Mucosa of descending colon (tissue), 3 donors: ENCODE results near the gene GAA. TPM values are rescaled to one million over a fixed set of nuclear protein-coding genes. Genes with fewer than 3 reads are reported as not detected.

Experiments
- ATAC-seq: fragments of 200-7000 bp; cut with Tn5 transposase; one replicate; pipeline ENCODE4 v1.9.1; 2020; ENCODE audit warnings: mild to moderate bottlenecking, moderate library complexity
- DNase-seq, 3 donors: peaks; one replicate each; pipeline ENCODE4 v3.0.0-alpha.2; 2020
- H3K36me3 ChIP-seq: fragments of 200-600 bp; one replicate; pipeline ENCODE4 v1.8.0; 2021; ENCODE audit warnings: low read depth, mild to moderate bottlenecking
- H3K4me1 ChIP-seq: fragments of 200-600 bp; one replicate; pipeline ENCODE4 v1.8.0; 2021; ENCODE audit warnings: low read depth, mild to moderate bottlenecking
- H3K4me3 ChIP-seq: fragments of 200-600 bp; one replicate; pipeline ENCODE4 v1.8.0; 2021; ENCODE audit warnings: mild to moderate bottlenecking
- H3K9me3 ChIP-seq: fragments of 200-600 bp; one replicate; pipeline ENCODE4 v1.8.0; 2021; ENCODE audit warnings: mild to moderate bottlenecking
- intact Hi-C, 2 donors: fragments of 100-400 bp; cut with DNase I in 1 of 2; cut with micrococcal nuclease in 1 of 2; formaldehyde crosslinking; loops; one replicate each; pipeline versions ENCODE4 v1.11.0 to v1.11.1; 2022; cut with DNase I, micrococcal nuclease
- microRNA-seq: library from miRNA; unstranded; fragments of <30 nt; microRNA quantifications from one replicate; pipeline ENCODE4, GENCODE V29; 2019
- total RNA-seq, 3 donors: library from RNA; stranded (reverse); fragmentation: NEBNext Ultra II Directional in 2 of 3; extraction: Animal tissue kit (Norgen Biotek cat#: 25700) in 2 of 3; gene quantifications; one replicate each; pipeline versions ENCODE4 v1.2.1 to v1.2.4, GENCODE V29; 2021 to 2023
- TF ChIP-seq, protein P1 (sequence below): fragments of 200-600 bp; IDR thresholded peaks from one replicate; pipeline ENCODE4 v1.8.0; 2022; ENCODE audit warnings: antibody characterized with exemption, mild to moderate bottlenecking
- donor health status: DM: no; HTN: no; CAD: no; lungs with moderate emphysema.
- donor health status: DM: no; HTN: no; CAD: no.
- donor health status: DM: no; HTN: yes; CAD: no.

GAA gene
- total RNA-seq, 3 donors from 2014 or later, result 23.4 to 50.0 (median 49.3) TPM

DNA sequence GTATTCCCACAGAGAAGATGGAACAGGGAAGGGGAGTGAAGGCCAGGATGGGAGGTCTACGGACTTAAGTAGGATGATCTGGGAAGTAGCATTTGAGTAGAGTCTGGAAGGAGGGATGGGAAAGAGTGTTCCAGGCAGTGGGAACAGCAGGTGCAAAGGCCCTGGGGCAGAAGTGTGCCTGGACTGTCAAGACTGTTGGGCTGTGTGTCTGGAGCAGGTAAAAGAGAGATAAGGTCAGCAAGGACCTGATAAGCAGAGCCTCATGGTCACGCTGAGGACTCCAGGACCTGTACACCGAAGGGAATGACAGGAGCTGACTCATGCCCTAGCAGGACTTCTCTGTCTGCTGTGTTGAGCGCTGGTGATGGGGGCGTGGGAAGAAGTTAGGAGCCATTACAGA, 67.7 kb downstream of the GAA start:
- DNase-seq (no peak), ATAC-seq (no peak)
- Histone ChIP-seq H3K4me1 (no peaks in the 10 kb centered on the region), H3K36me3 (no peaks in the 10 kb centered on the region), H3K4me3 (no peak overlapping the region), H3K9me3 (no peaks in the 10 kb centered on the region)
- intact Hi-C loops, result no loop called here
- TF ChIP-seq, protein P1, sequence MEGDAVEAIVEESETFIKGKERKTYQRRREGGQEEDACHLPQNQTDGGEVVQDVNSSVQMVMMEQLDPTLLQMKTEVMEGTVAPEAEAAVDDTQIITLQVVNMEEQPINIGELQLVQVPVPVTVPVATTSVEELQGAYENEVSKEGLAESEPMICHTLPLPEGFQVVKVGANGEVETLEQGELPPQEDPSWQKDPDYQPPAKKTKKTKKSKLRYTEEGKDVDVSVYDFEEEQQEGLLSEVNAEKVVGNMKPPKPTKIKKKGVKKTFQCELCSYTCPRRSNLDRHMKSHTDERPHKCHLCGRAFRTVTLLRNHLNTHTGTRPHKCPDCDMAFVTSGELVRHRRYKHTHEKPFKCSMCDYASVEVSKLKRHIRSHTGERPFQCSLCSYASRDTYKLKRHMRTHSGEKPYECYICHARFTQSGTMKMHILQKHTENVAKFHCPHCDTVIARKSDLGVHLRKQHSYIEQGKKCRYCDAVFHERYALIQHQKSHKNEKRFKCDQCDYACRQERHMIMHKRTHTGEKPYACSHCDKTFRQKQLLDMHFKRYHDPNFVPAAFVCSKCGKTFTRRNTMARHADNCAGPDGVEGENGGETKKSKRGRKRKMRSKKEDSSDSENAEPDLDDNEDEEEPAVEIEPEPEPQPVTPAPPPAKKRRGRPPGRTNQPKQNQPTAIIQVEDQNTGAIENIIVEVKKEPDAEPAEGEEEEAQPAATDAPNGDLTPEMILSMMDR, result no peak

Small RNA genes within 50 kb of the gene (microRNA-seq; reads per million reads assigned to microRNA genes)
- not detected for gene MIR1268B

Other genes starting within 250 kb of the GAA start
- 10 to 100 TPM; 10.9 to 23.4 (median 22.1) TPM for gene TBC1D16, start 65.7 kb upstream of the GAA start, total RNA-seq
- gene CCDC40, start 64.9 kb upstream of the GAA start, total RNA-seq, result 1 to 10 TPM; 2.1 to 5.9 (median 2.7) TPM
- gene EIF4A3, start 45.5 kb downstream of the GAA start, total RNA-seq, result 10 to 100 TPM; 59.2 to 80.2 (median 61.8) TPM
- 1 to 10 TPM in 2 of 3 donors, under 1 TPM in 1; 0.38 to 2.4 (median 1.4) TPM for gene CARD14, start 68.4 kb downstream of the GAA start, total RNA-seq
- gene SGSH, start 118.8 kb downstream of the GAA start, total RNA-seq, result 10 to 100 TPM; 39.7 to 44.8 (median 42.5) TPM
- 10 to 100 TPM; 13.8 to 18.1 (median 14.0) TPM for gene SLC26A11, start 118.8 kb downstream of the GAA start, total RNA-seq
- gene RNF213, start 159.3 kb downstream of the GAA start, total RNA-seq, result 100 to 1,000 TPM; 135 to 143 (median 136) TPM